ENCODE data around the gene ACMSD.
"Not testable (repeated sequence)": the region's sequence is repeated elsewhere in the genome, so short reads cannot be mapped to it uniquely, and the experiment has no call there.

Gene ACMSD

DNA sequence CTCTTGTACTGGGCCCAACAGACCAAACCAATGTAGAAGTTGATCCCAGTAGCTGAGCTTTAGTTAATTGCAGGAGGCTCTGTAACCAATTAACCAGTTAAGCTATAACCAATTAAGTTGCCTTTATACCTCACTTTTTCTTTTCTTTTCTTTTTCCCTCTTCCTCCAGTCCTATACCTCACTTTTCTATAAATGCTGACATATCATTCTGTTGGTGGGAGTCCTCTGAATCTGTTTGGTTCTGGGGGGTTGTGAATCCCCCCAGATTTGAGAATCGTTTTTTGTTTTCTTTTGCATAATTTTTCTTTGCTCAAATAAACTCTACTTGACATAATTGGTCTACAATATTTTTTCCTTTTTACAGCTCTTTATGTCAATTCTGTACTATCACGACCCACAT is 38.1 kb upstream of the ACMSD start:
- no peak for TF ChIP-seq CTCF (IDR thresholded peaks at IDR 0.05; ENCODE audit: low read depth, low read length)
- no peak overlapping the region for H3K4me3 ChIP-seq (ENCODE audit: low read depth, low read length)

DNA sequence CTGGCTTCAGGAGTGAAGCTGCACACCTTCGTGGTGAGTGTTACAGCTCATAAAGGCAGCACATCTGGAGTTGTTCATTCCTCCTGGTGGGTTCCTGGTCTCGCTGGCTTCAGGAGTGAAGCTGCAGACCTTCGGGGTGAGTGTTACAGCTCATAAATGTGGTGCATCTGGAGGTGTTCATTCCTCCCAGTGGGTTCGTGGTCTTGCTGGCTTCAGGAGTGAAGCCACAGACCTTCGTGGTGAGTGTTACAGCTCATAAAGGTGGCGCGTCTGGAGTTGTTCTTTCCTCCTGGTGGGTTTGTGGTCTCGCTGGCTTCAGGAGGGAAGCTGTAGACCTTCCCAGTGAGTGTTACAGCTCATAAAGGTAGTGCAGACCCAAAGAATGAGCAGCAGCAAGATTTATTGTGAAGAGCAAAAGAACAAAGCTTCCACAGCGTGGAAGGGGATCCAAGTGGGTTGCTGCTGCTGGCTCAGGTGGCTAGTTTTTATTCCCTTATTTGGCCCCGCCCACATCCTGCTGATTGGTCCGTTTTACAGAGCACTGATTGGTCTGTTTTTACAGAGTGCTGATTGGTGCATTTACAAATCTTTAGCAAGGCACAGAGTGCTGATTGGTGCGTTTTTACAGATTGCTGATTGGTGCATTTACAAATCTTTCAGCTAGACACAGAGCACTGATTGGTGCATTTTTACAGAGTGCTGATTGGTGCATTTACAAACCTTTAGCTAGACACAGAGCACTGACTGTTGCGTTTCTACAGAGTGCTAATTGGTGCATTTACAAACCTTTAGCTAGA is 34.6 kb upstream of the ACMSD start:
- not testable (repeated sequence) for H3K4me3 ChIP-seq (ENCODE audit: low read depth, low read length)

DNA sequence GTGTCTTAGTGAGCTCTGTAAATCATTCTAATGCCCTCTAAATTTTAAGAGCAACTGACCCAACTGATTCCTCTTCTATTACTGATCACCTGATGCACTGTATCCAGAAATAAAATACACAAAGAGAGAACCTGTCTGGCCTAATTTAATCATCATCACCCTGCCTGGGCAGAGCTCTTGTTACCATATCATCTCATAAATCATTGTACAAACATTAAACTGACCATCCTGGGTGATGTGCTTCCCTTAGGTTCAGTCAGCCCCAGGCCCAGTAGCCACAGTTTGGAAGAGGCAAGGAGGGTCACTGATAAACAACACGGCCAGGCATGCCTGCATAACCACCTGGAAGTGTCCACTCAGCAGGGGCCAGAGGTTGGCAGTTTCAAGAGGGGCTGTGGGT is 22.7 kb upstream of the ACMSD start:
- no peak overlapping the region for H3K4me3 ChIP-seq (ENCODE audit: low read depth, low read length)
- TF ChIP-seq CTCF (IDR thresholded peaks at IDR 0.05; ENCODE audit: low read depth, low read length): no peak

DNA sequence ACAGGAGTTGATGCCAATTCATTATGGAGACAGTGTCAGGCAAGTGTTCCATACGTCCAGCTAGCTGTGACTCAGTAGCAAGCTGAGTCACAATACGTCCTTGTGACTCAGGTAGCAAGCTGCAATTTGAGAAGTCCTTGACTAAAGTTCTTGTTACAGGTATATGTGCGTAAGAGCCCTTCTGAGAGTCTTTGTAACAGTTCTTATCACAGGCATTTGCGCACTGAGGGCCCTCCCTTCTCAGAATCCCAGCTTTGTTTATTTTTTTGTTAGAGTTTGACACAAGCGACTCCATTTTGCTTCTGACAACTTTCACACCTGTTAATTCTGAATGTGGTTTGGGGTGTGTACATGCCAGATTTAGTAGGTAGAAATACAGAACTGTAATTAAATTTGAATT is 20.1 kb upstream of the ACMSD start:
- H3K4me3 ChIP-seq (ENCODE audit: low read depth, low read length): no peak overlapping the region
- TF ChIP-seq CTCF (IDR thresholded peaks at IDR 0.05; ENCODE audit: low read depth, low read length): no peak

DNA sequence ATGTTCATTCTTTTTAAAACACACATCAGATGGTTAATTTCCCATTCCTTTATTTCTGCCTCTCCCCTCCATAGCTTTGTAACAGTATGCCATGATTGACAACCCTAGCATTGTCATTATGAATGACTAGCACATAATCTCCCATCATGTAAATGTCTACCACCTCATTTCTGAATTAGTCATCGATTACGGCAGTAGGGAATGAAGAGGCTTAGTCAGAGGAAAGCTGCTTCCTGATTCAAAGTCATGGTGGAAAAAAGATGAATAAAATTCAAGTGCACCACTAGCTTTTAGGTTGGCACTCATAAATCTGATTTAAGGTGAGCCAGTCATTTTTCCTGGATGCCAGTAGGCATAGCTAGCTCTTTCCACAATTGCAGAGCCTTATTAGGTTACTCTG is 19.1 kb upstream of the ACMSD start:
- no peak overlapping the region for H3K4me3 ChIP-seq (ENCODE audit: low read depth, low read length)
- no peak for TF ChIP-seq CTCF (IDR thresholded peaks at IDR 0.05; ENCODE audit: low read depth, low read length)

- TF ChIP-seq CTCF (IDR thresholded peaks at IDR 0.05; ENCODE audit: low read depth, low read length): no peak
- no peak overlapping the region for H3K4me3 ChIP-seq (ENCODE audit: low read depth, low read length)
These were observed 15.0 kb upstream of the ACMSD start for GRCh38 chr2:134823431-134823830.

DNA sequence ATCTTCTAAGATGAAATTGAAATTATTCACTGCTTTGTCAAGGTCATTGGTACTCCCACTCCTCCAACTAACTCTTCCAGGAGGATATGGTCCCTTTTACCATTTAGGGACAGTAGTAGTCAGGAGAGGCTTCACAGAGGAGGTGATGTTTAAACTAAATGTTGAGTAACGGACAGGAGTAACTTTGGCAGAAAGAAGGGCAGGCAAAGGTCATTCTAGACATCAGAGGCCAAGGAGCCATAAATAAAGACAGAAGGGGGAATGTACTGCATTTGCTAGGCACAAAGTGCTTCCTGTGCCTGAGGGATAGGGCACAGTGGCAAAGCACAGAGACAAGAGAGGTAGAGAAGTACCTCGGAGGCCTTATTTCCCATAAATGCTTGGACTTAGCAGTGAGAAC is 14.6 kb upstream of the ACMSD start:
- TF ChIP-seq CTCF (IDR thresholded peaks at IDR 0.05; ENCODE audit: low read depth, low read length): no peak
- H3K4me3 ChIP-seq (ENCODE audit: low read depth, low read length): no peak overlapping the region

GRCh38 chr2:134825716-134826115 is 12.7 kb upstream of the ACMSD start:
- H3K4me3 ChIP-seq (ENCODE audit: low read depth, low read length): not testable (repeated sequence)

All from WI38 (cell line).